AG08395 (cell line): ENCODE results near the gene UQCC2.
A peak's percentile ranks its signal among the peaks of the same experiment; 100 is the strongest.

Experiments used
- DNase-seq: peaks from one replicate; pipeline ENCODE4 v3.0.0; 2012; ENCODE audit warnings: mixed read lengths, low spot score

Gene UQCC2

DNA sequence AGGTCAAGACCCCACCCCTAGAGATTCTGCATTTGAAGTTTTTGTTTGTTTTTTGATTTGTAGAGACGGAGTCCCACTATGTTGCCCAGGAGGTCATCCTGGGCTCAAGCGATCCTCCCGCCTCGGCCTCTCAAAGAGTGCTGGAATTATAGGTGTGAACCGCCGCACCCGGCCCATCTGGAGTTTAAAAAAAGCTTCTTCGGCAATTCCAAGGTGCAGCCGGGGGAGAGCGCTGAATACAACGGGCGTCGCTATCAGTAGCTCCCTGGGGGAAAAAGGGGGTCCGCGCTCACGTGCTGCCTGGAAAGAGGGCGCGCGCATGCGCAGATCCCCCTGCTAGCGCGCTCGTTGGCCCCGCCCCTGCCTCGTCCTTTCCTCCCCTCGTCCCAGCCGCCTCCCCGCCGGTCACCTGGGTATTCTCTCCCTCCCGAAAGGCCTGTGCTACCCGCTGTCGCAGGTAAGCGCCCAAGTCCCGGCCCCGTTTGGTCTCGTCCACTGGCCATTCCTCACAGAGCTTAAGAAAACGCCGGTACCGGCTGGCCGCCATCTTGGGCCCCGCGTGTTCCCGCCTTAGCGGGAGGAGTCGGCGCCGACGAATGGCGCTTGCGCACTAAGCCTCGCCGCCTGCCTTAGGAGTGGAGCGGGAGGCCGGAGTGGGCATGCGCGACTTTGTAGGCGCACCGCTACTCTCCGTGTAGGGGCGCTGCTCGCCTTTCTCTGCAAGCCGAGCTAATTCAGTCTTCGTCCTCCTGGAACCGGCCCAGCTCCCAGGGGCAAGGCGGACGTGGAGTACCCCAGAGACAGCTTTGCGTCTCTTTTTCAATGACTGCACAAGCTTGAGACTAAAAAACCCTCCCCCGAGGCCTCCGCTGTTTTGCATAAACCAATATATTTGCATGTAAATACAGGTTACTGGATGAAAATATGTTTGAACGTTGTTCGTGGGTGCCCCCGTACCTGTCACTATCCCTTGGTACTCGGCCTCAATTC lies at the start of gene UQCC2:
TSS of gene UQCC2 (minus strand) at position 561 of the 990 bp plus-strand sequence. CDS start at position 547, 14 bp downstream.
- DNase-seq: peak; percentile 100

DNA sequence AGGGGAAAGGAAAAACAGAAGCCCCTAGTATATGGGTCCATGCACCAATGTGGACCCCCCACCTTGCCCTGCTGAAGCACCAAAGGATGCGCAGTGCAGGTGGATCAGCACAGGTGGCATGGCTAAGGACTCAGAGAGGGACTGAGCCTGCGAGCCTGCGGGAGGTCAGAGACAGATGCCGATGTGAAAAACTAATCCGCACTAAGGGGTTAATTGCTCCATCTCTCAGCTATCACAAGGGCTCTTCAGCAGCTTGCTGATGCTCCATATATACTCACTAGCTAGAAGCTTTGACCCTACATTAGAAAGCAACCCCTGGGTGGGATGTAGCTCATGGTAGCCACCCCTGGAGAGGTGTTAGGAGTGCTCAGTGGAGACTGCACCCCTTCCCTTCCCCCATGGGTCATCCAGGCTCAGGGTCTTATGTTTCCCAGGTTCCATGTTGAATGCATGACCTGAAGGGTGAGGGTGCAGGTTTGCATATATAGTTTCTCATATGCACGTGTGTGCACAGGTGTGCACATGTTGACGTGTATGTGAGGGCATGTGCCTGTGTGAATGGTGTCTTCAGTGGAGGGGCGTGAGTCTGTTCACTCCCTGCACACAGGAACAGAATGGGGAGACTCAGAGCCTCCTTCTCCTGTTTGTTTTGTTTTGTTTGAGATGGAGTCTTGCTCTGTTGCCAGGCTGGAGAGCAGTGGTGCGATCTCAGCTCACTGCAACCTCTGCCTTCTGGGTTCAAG lies 48.6 kb upstream of the UQCC2 start:
- DNase-seq: no peak

DNA sequence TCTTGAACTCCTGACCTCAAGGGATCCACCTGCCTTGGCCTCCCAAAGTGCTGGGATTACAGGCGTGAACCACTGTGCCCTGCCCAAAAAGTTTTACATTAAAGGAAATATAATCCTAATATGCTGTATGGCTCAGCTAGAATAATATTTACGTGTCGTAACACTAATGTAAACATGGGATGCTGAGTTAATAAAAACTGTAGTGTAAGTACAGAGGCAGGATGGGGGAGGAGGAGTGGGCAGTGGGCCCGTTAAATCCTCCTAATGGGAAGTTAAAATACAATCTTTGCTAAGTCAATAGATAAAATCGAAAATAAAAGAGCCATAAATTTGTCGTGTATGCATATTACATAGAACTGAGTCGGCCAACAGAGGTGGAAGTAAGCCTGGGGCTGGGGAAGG lies 47.3 kb upstream of the UQCC2 start:
- DNase-seq: no peak

DNA sequence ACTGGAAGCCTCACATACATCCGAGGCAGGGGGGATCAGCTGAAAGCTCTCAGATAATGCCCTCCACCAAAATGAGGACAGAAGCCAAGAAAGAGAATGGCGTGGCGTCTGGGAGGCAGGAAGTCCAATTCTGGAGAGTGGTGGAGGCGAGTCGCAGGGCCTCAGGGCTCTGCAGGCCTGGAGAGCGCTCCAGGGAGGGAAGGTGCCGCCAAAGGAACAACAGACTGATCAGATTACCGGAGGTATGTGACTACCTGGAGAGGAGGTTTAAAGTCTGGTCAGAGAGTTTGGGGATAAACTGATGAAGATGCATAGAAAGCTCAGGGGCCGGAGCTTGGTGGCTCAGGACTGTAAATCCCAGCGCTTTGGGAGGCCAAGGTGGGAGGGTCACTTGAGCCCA lies 46.4 kb upstream of the UQCC2 start:
- no peak for DNase-seq

DNA sequence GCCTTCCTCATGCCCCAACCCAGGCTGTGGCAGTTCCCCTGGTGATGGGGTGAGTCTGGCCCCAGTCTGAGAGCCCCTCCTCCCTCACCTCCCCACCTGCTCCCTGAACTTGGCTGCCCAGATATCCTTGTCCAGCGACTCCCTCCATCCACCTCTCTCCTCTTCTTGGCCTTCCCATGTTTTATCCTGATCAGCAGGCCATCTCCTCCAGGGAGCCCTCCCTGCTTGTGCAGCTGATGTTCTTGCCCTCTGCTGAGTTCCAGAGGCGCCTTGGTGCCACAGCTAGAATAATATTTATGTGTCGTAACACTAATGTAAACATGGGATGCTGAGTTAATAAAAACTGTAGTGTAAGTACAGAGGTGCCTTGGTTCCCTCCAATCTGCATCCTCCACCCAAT lies 45.6 kb upstream of the UQCC2 start:
- no peak for DNase-seq

DNA sequence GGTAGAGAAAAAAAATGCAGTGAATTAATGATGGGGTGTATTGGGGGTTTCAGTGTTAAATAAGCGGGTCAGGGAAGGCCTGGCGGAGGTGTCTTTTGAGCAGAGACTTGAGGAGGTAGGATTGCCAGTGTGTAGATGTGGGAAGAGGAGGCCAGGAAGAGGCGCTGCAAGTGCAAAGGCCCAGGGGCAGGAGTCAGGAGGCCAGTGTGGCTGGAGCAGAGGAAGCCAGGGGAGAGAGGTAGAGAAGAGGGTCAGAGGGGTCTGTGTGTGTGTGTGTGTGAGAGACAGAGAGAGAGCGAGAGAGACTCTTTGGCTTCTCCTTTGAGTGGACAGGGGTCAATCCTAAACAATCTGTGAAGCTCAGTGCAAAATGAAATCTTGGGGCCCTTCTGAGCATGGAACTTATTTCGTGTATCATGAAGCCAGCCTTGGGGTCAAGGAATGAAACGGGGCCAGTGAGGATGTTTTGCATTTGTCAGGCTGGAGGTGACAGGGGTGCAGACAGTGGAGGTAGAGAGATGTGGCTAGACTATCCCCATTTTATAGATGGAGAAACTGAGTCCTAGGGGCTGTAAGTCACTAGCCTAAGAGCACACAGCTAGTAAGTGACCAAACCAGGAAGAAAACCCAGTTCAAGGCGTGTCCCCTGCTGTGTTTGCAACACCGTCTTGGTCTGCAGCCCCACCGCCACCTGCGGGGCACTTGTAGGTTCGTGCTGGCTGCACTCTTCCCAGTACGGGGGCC lies 44.9 kb upstream of the UQCC2 start:
- DNase-seq: no peak

DNA sequence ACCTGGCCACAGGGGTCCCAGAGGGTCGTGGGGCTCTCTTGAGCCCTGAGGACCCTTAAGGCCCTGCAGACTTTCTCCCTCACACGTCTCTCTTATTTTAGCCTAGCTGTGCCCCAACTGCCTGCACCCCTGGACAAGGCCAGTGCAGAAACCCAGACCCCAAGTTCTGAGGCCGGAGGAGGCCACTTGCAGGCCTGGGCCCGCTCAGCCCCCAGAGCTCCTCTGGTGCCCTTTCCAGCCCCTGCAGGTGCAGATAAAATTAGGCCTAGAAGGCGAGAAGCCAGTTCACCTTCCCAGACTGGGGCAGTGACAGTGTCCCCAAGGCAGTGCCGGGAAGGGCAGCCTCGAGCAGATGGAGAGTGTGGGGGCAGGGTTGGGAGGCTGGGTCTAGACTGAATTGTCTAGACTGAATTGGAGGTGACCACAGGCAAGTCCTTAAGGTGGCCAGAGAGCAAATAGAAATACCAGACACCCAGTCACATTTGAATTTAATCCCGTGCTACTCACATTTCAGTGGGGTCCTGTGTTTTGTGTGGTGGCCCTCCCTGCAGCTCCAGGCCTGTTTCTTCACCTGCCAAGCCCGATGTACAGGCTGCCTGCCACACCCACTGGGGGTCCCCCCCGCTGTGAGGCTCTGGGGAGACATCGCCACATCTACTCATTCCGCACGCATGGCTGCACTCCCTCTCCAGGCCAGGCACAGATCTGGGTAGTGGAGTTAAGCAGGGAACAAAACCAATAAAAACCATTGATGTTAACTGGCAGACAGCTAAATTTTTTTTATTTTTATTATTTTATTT lies 43.8 kb upstream of the UQCC2 start:
- DNase-seq: no peak

DNA sequence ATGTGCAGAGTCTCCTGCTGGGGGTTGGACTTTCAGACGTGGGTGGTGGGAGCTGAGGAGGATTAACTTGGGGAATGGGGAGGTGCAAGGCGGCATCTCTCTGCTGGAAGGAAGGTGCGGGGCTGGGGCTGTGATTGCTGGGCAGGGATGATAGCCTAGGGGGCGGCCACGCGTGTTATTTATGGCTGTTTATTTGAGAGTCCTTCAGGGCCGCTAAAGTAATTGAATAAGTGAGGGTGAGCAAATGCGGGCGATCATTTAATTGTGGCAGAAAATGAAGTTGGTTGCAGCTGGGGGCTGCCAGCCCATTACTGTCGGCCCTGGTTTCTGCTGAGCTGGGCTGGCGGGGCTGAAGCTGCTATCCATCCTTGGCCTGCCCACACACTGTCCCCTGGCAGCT lies 42.7 kb upstream of the UQCC2 start:
- no peak for DNase-seq

DNA sequence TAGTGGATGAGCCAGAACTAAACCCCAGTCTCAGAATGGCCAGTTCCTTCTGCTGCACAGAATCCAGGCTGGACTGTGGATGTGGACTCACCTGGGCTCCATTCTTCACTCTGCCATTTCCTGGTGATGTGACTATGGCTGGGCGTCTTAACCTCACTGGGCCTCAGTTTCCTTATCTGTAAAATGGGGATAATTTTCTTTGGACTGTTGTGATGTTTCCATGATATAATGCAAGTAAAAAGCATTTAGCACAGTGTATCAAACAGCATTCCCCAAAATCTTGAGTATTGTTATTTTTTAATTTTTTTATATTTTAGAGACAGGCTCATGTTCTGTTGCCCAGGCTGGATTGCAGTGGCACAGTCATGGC lies 41.1 kb upstream of the UQCC2 start:
- no peak for DNase-seq

DNA sequence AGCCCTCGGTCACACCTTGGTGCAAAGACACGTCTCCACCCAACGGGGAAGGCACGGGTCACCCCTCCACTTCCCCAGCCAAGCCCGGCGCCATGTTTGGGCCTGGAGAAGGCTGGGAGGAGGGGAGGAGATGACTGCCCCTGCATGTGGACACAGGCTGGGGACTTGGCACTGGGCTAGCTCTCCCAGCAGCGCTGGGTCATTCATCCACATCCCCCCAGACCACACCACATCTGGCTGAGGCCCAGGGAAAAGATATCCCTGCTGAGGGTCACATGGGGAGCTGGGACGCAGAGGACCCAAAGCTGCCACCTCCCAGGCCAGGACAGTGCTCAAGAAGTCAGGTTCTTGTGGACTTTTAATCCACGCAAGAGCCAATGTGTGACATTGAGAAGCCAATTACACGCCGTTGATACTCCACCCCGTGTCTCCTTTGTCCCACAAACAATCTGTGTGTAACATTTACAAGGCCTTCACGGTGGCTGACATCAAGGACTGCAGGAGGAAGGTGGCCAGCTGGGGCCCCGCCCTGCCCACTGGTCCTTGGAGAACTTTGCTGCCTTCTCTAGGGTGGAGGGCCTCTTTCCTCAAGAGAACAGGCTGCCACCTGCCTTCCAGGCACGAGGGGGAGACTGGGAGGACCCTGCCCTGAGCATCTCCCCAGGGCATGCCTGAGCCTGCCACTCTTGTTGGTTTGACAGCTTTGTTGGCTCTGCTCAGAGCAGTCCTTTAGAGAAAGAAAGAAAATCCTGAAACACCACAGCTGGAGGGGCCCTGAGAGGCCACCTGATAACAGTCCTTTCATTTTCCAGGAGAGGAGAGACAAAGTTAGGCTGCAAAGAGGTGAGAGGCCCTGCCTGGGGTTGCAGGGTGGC lies 40.5 kb upstream of the UQCC2 start:
- DNase-seq: no peak

DNA sequence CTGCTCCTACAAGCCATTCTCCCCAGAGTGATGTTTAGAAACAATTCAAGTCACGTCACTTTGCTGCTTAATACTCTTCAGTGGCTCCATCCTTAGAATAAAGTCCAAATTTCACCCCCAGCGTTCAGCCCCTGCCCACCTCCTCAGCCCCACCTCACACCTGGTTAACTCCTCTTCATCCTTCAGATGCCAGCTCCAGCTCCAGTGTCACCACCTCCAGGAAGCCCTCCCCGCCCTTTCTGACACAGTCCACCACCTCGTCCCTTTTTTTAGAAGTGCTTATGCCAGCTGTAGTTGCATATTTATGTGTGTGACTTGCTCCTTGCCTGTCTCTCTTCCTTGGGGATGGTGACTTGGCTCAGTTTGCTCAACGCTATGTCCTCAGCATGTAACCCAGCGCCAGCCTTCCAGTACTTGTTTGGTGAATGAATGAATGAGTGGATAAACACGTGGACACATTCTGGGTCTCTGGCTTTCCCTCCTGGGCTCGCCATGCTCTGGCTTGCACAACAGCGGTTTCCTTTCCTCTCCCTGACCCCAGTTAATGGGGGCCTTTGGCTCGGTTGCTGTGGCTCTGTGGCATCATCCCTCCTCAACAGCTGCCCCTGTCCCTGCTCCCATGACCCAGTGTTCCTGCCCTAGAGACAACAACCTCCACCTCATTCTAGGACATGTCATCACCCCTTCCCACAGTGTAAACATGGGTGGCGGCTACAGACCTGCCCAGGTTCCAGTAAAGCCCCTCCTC lies 38.9 kb upstream of the UQCC2 start:
- DNase-seq: no peak

DNA sequence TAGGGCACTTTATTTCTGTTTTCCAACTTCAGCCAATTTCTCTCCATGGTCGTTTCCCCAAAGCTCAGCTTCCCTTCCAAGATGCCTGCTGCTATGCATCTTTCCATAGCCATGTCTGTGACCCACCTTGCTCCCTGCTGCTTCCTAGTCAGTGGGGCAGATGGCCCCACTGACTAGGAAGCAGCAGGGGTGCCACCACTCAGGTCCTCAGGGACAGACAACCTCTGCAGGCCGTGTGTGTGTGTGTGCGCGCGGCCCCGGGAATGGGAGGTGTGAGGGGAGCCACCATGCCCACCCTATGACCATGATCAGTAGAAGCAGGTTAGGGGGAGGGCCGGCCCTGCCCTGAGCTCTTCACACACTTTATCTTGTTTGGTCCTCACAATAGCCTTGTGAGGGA lies 37.9 kb upstream of the UQCC2 start:
- DNase-seq: no peak

DNA sequence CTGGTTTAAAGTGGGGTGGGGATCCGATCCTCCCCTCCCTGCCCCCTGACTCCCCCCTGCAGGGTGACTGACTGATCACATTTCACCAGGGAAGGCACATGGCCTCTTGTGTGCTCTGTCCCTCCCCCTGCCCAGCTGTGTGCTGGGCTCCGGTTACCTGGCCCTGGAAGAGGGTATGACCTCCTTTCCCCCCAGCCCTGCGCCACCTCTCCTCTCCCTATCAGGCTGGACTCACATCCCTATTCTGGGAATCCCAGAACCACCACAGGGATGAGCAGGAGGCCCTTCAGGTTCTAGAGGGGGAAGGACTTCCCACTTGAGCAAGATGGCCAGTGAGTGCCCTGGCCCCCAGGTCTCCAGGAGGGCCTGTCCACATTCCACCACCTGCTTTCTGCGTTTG lies 37.3 kb upstream of the UQCC2 start:
- no peak for DNase-seq

DNA sequence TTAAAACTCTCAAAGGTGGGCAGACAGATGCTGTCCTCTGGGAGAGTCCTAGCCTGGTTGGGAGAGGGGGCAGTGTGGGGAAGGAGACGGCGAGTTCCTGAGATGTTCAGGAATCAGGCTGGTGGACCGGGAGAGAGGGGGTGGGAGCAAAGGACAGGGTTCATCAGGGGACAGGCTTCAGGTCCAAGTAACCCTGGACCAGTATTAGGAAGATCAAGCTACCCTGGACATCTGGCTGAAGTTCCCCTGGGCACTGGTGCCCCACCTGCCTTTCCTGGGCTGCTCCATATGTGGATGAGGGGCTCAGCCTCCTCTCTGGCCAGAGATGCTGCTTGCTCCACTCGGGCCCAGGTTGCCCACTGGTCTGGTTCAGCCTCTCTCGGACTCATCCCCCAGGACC lies 36.3 kb upstream of the UQCC2 start:
- no peak for DNase-seq

DNA sequence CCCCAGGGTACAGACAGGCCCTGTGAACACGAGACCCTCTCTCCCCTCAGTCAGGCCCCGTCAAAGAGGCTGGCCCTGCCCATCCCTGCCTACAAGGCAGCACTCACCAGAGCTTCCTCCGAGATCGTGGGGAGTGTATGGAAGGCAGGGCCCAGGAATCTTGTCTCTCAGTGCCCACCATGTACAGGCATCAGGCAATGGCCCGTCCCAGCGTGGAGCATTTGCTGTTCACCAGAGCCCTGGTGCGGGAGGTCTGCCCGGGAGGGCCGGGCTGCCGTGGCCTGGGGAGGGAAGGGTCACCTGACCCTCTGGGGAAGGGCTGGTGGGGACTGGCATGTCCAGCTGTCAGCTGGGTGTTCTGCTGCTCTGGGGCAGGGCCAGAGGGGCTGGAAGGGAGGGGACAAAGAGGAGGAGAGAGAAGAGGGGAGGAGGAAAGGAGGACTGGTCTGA lies 35.2 kb upstream of the UQCC2 start, which contains the start of gene IP6K3:
TSS of gene IP6K3 (minus strand) at position 255 of the 450 bp plus-strand sequence. CDS start 11,429 bp downstream, outside the sequence.
- DNase-seq: no peak

DNA sequence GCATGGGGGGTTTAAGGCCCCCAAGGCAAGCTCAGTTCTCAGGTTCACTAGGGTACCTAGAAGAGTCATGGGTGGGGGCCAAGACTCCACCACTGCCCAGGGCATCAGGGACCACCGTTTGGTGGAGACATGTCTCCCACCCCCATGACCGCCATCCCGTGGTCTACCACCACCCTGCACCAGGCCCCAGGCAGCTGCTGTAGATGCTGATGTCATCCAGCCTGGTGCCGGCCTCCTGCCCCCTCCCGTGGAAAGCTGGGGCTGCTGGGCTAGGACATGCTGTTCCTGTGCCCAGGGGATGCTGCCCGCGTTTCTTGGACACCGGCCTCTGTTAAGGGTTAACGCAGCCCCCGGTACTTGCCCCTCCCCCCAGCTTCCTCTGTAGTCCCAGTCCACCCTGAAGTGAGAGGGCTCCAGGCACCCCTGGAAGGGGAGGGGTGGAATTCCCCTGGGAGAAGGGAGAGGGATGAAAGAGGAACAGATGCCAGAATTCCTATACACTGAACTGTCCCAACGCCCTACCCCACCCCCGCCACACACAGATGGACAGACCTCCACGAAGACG lies 34.6 kb upstream of the UQCC2 start:
- DNase-seq: peak; percentile 63

DNA sequence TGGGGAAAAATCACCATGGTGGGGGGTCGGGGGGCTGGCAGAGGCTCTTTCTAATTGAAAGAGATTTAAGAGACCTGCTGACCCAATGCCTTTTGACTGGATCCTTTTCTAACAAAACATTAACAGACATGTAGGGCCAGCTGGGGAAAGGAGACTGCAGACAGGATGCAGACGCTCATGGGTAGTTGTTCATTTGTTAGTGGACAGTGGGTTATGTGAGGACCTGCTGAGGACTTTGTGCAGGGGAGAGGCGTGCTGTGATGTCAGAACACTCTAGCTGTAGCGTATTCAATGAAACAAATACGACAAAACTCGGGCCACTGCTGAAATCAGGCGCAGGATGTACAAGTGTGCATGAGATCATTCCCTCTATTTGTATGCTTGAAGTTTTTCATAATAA lies 34.0 kb upstream of the UQCC2 start:
- no peak for DNase-seq

DNA sequence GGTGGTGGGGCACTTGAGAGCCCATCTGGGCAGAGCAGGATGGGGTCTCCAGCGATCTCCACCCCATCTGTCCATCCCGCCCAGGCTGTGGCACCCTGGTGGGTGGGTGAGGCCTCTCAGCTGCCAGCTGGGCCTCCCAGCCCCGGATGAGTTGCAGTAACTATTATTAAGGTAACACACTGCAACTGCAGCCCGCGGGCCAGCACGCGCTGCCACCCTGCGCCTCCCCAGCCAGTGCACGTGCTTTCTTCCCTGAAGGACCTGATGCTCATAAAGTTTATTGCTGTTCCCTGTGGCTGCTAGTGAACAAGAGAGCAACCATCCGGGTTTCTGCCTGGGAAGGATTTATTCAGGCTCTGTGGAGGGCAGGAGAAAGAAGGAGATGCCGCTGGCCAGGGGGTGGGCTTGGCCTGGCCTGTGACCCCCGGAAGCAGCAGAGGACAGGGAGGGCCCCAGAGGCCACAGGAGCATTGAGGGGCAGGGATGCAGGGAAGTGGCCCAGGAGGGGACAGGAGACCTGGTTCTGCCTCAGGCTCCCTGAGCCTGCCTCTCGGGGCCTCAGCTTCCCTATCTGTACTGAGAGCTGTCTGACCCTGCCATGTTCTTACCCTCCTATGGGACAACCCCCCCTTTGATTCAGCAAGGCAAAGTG lies 33.5 kb upstream of the UQCC2 start:
- DNase-seq: no peak
